Activated CD8-positive, alpha-beta memory T cell treated with anti-CD3 and anti-CD28 coated beads, Interleukin-2, amount 10 ng/mL, durations not matched to agents 7 days and 5 days (primary cell): ENCODE data around the gene ACER1. TPM values are rescaled to one million over a fixed set of nuclear protein-coding genes. Genes with fewer than 3 reads are reported as not detected.

Source experiments
- ATAC-seq: fragments of 150-1000 bp; cut with Tn5 transposase; one replicate; pipeline ENCODE4 v1.10.0; 2021; ENCODE audit warnings: moderate library complexity
- CTCF ChIA-PET: fragments of 350-600 bp; sonication (Branson Sonifier 250); formaldehyde crosslinking; loops from one replicate; lab custom pipeline; 2021; ENCODE audit warnings: antibody characterized with exemption; lab: Charles Lee
- DNase-seq: peaks from one replicate; pipeline ENCODE4 v3.0.0-alpha.2; 2020
- H3K27ac Mint-ChIP-seq: one replicate; pipeline ENCODE4 v1.8.0; 2021; ENCODE audit warnings: mild to moderate bottlenecking, mixed read lengths
- H3K27me3 Mint-ChIP-seq: one replicate; pipeline ENCODE4 v1.8.0; 2021; ENCODE audit warnings: mixed read lengths
- H3K36me3 Mint-ChIP-seq: one replicate; pipeline ENCODE4 v1.8.0; 2021; ENCODE audit warnings: mild to moderate bottlenecking, mixed read lengths
- H3K4me1 Mint-ChIP-seq: one replicate; pipeline ENCODE4 v1.8.0; 2021; ENCODE audit warnings: mixed read lengths
- H3K4me3 Mint-ChIP-seq: one replicate; pipeline ENCODE4 v1.8.0; 2021; ENCODE audit warnings: mild to moderate bottlenecking, moderate library complexity, mixed read lengths
- H3K9me3 Mint-ChIP-seq: one replicate; pipeline ENCODE4 v1.8.0; 2022; ENCODE audit warnings: low read depth, mixed read lengths
- total RNA-seq, 2 experiments: library from RNA; stranded (reverse); gene quantifications; one replicate each; pipeline ENCODE4 v1.2.3, GENCODE V29; 2021

The ACER1 gene
- total RNA-seq, 2 experiments from 2014 or later: 0.26 TPM; not detected in 1

- H3K27ac Mint-ChIP-seq: no peak overlapping the region
- no peaks in the 10 kb centered on the region for H3K9me3 Mint-ChIP-seq
- H3K4me1 Mint-ChIP-seq: peaks cover 29% of the 10 kb centered on the region
- H3K4me3 Mint-ChIP-seq: no peak overlapping the region
- ATAC-seq (no peak), DNase-seq (no peak)
- H3K36me3 Mint-ChIP-seq: no peaks in the 10 kb centered on the region
- no peaks in the 10 kb centered on the region for H3K27me3 Mint-ChIP-seq
- CTCF ChIA-PET: interaction anchor here (1.6 kb wide), 1 partner anchor 16 kb away, joined by 3 read pairs; no protein-coding TSS in a partner anchor
Measured at GRCh38 chr19:6276447-6276846, 57.0 kb downstream of the ACER1 start.

GRCh38 chr19:6275170-6275744 lies 58.2 kb downstream of the ACER1 start:
- no peak overlapping the region for H3K4me3 Mint-ChIP-seq
- H3K4me1 Mint-ChIP-seq: peaks cover 27% of the 10 kb centered on the region
- H3K27me3 Mint-ChIP-seq: no peaks in the 10 kb centered on the region
- CTCF ChIA-PET: interaction anchor here (1.4 kb wide), 1 partner anchor 57 kb away, joined by 5 read pairs; no protein-coding TSS in a partner anchor
- DNase-seq (no peak), ATAC-seq (no peak)
- peaks cover 4% of the 10 kb centered on the region for H3K36me3 Mint-ChIP-seq
- H3K9me3 Mint-ChIP-seq: no peaks in the 10 kb centered on the region
- H3K27ac Mint-ChIP-seq: no peak overlapping the region

GRCh38 chr19:6274756-6275155 lies 58.7 kb downstream of the ACER1 start:
- CTCF ChIA-PET: interaction anchor here (1.4 kb wide), 1 partner anchor 56 kb away, joined by 5 read pairs; no protein-coding TSS in a partner anchor
- ATAC-seq (no peak), DNase-seq (no peak)
- Mint-ChIP-seq H3K36me3 (peaks cover 8% of the 10 kb centered on the region), H3K27me3 (no peaks in the 10 kb centered on the region), H3K9me3 (no peaks in the 10 kb centered on the region), H3K27ac (no peak overlapping the region), H3K4me3 (no peak overlapping the region), H3K4me1 (peaks cover 27% of the 10 kb centered on the region)

GRCh38 chr19:6273701-6274601 lies 59.5 kb downstream of the ACER1 start:
- CTCF ChIA-PET: no interaction called here

GRCh38 chr19:6272913-6273600 lies 60.4 kb downstream of the ACER1 start:
- ATAC-seq: no peak
- H3K9me3 Mint-ChIP-seq: no peaks in the 10 kb centered on the region
- peaks cover 16% of the 10 kb centered on the region for H3K4me1 Mint-ChIP-seq
- no peak overlapping the region for H3K27ac Mint-ChIP-seq
- DNase-seq: no peak
- H3K4me3 Mint-ChIP-seq: no peak overlapping the region
- CTCF ChIA-PET: no interaction called here
- H3K27me3 Mint-ChIP-seq: no peaks in the 10 kb centered on the region
- H3K36me3 Mint-ChIP-seq: peaks cover 8% of the 10 kb centered on the region

More at GRCh38 chr19:6273701-6274601, 59.5 kb downstream of the ACER1 start:
- H3K36me3 Mint-ChIP-seq: peaks cover 8% of the 10 kb centered on the region
- H3K27ac Mint-ChIP-seq: no peak overlapping the region
- peaks cover 25% of the 10 kb centered on the region for H3K4me1 Mint-ChIP-seq
- ATAC-seq (no peak), DNase-seq (no peak)
- H3K4me3 Mint-ChIP-seq: no peak overlapping the region
- no peaks in the 10 kb centered on the region for H3K27me3 Mint-ChIP-seq
- H3K9me3 Mint-ChIP-seq: no peaks in the 10 kb centered on the region

- ATAC-seq: no peak
- CTCF ChIA-PET: no interaction called here
Measured at GRCh38 chr19:6272411-6272791, 61.0 kb downstream of the ACER1 start.

GRCh38 chr19:6271721-6272410 lies 61.5 kb downstream of the ACER1 start:
- CTCF ChIA-PET: interaction anchor here (1.0 kb wide), 1 partner anchor 10 kb away, joined by 4 read pairs; no protein-coding TSS in a partner anchor

More at GRCh38 chr19:6272411-6272791, 61.0 kb downstream of the ACER1 start:
- Mint-ChIP-seq H3K4me1 (peaks cover 10% of the 10 kb centered on the region), H3K4me3 (no peak overlapping the region), H3K36me3 (peaks cover 8% of the 10 kb centered on the region), H3K9me3 (no peaks in the 10 kb centered on the region), H3K27me3 (no peaks in the 10 kb centered on the region), H3K27ac (no peak overlapping the region)
- no peak for DNase-seq

GRCh38 chr19:6271251-6271650 lies 62.2 kb downstream of the ACER1 start:
- CTCF ChIA-PET: interaction anchor here (1.0 kb wide), 1 partner anchor 10 kb away, joined by 4 read pairs; no protein-coding TSS in a partner anchor
- Mint-ChIP-seq H3K27me3 (no peaks in the 10 kb centered on the region), H3K36me3 (peaks cover 10% of the 10 kb centered on the region), H3K4me1 (peaks cover under 1% of the 10 kb centered on the region), H3K4me3 (no peak overlapping the region), H3K9me3 (no peaks in the 10 kb centered on the region), H3K27ac (no peak overlapping the region)
- no peak for ATAC-seq
- no peak for DNase-seq

More at GRCh38 chr19:6271721-6272410, 61.5 kb downstream of the ACER1 start:
- no peak overlapping the region for H3K4me3 Mint-ChIP-seq
- H3K27ac Mint-ChIP-seq: no peak overlapping the region
- no peak for ATAC-seq
- H3K9me3 Mint-ChIP-seq: no peaks in the 10 kb centered on the region
- no peaks in the 10 kb centered on the region for H3K27me3 Mint-ChIP-seq
- H3K4me1 Mint-ChIP-seq: peaks cover 6% of the 10 kb centered on the region
- DNase-seq: no peak
- H3K36me3 Mint-ChIP-seq: peaks cover 8% of the 10 kb centered on the region

- H3K4me3 Mint-ChIP-seq: no peak overlapping the region
- peaks cover 10% of the 10 kb centered on the region for H3K36me3 Mint-ChIP-seq
- H3K27me3 Mint-ChIP-seq: no peaks in the 10 kb centered on the region
- no peaks in the 10 kb centered on the region for H3K9me3 Mint-ChIP-seq
- CTCF ChIA-PET: interaction anchor here (1.0 kb wide), 1 partner anchor 9 kb away, joined by 4 read pairs; no protein-coding TSS in a partner anchor
- no peak overlapping the region for H3K27ac Mint-ChIP-seq
- ATAC-seq: no peak
- no peaks in the 10 kb centered on the region for H3K4me1 Mint-ChIP-seq
- no peak for DNase-seq
Measured at GRCh38 chr19:6270822-6271221, 62.6 kb downstream of the ACER1 start.

- H3K27ac Mint-ChIP-seq: no peak overlapping the region
Measured at GRCh38 chr19:6270076-6270745, 63.2 kb downstream of the ACER1 start.

GRCh38 chr19:6269101-6269886 lies 64.1 kb downstream of the ACER1 start:
- ATAC-seq: no peak
- CTCF ChIA-PET: interaction anchor here (1.8 kb wide), 1 partner anchor 51 kb away, joined by 5 read pairs; no protein-coding TSS in a partner anchor
- Mint-ChIP-seq H3K27ac (no peak overlapping the region), H3K9me3 (no peaks in the 10 kb centered on the region), H3K4me1 (no peaks in the 10 kb centered on the region), H3K36me3 (peaks cover 14% of the 10 kb centered on the region), H3K4me3 (no peak overlapping the region), H3K27me3 (no peaks in the 10 kb centered on the region)
- DNase-seq: no peak

More at GRCh38 chr19:6270076-6270745, 63.2 kb downstream of the ACER1 start:
- DNase-seq (no peak), ATAC-seq (no peak)
- peaks cover 10% of the 10 kb centered on the region for H3K36me3 Mint-ChIP-seq
- H3K4me3 Mint-ChIP-seq: no peak overlapping the region
- H3K9me3 Mint-ChIP-seq: no peaks in the 10 kb centered on the region
- H3K4me1 Mint-ChIP-seq: no peaks in the 10 kb centered on the region
- H3K27me3 Mint-ChIP-seq: no peaks in the 10 kb centered on the region
- CTCF ChIA-PET: no interaction called here
